Effector CD4-positive, alpha-beta T cell (primary cell): ENCODE results near the gene ARHGAP45.

Experiments
- DNase-seq: peaks from one replicate; pipeline ENCODE4 v3.0.0-alpha.2; 2020

ARHGAP45 gene

DNA sequence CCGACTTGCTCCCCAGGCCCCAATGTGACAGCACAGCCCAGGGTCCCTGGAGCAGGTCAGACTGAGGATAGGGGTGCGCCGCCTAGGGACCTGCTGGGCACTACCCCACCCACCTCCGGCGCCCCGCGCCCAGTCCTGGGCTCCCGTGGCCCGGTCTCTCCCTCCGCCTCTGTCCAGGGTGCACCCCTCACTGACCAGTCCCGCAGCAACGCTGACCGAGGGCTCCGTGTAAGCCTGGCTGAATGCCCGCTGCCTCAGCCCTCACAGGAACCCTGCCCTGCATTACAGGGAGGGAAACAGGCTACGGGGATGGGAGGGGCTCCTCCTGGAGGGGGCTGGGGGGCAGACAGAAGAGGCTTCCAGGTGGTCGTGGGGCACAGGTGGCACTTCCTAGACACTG is 68.5 kb downstream of the ARHGAP45 start:
- DNase-seq = no peak

DNA sequence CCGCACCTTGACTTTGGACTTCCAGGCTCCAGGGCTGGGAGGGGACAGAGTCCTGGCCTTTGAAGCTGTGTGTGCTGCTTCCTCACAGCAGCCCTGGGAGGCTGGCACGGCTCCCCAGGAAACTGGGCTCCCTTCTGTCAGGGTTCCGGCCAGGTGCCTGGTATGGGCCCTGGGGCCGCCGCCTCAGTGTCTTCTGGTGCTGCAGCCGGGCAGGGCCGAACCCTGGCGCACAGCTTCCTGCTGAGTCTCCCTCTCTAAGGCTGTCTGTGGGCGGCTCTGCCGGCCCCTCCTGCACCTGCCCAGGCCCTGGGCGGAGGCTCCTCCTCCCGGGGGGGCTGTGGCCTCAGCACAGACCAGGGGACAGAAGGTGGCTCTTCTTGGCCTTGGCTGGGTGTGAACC is 69.2 kb downstream of the ARHGAP45 start:
- DNase-seq = no peak
